Memory B cell (primary cell): ENCODE measurements around the gene AP3B1.

Experiments used
- ATAC-seq: fragments of 150-1000 bp; cut with Tn5 transposase; 2 replicates; pipeline ENCODE4 v1.10.0; 2021; ENCODE audit warnings: low read depth, mild to moderate bottlenecking, moderate library complexity
- DNase-seq, 2 donors: peaks; one replicate each; pipeline ENCODE4 v3.0.0; 2022; ENCODE audit warnings: low spot score in 2 of 2
- H3K27ac Mint-ChIP-seq: one replicate; pipeline ENCODE4 v1.8.0; 2022; ENCODE audit warnings: mild to moderate bottlenecking, moderate library complexity, mixed read lengths
- H3K27me3 Mint-ChIP-seq: one replicate; pipeline ENCODE4 v1.8.0; 2022; ENCODE audit warnings: mixed read lengths
- H3K36me3 Mint-ChIP-seq: one replicate; pipeline ENCODE4 v1.8.0; 2022; ENCODE audit warnings: mild to moderate bottlenecking, mixed read lengths
- H3K4me1 Mint-ChIP-seq: one replicate; pipeline ENCODE4 v1.8.0; 2022; ENCODE audit warnings: mixed read lengths
- H3K4me3 Mint-ChIP-seq: one replicate; pipeline ENCODE4 v1.8.0; 2022; ENCODE audit warnings: mild to moderate bottlenecking, moderate library complexity, mixed read lengths
- H3K9me3 Mint-ChIP-seq: one replicate; pipeline ENCODE4 v1.8.0; 2022; ENCODE audit warnings: mixed read lengths

AP3B1 gene

DNA sequence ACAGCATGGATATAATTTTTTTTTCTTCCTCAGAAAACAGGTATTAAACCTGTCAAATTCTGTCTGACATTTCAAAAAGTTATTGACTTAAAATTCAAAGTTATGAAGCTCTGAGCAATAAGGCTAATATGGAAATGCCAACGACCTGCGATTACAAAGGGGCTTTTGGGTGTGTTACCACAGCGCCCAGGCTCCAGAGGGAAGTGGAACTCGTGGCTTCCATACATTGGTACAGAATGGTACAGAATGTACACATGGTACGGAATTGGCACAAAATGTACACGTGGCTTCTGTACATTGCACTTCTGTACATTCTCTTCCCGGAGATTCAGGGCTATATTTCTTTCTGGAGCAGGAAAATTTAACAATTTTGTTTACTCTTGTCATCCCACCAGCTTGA lies 293.3 kb downstream of the AP3B1 start:
- Mint-ChIP-seq H3K27ac (no peak overlapping the region), H3K27me3 (no peaks in the 10 kb centered on the region), H3K36me3 (peaks cover 28% of the 10 kb centered on the region), H3K4me3 (no peak overlapping the region), H3K9me3 (no peaks in the 10 kb centered on the region), H3K4me1 (no peaks in the 10 kb centered on the region)
- no peak for ATAC-seq
- DNase-seq = no peak

DNA sequence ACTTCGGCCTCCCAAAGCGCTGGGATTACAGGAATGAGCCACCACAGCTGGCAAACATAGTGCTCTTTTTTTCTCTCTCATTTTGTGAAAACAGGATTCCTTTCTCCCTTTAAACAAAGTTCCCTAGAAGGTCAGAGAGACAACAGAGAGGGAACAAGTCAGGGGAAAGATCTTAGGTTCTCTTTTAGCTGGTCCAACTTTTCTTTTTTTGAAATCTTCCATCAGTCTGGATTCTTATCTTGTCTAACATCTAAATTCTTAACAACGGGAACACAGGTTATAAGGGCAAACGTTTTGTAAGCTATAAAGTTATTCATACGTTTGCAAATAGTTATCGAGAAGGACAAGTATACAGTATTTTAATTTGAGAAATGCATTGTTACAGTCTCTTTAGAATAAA lies 294.3 kb downstream of the AP3B1 start:
- no peak overlapping the region for H3K27ac Mint-ChIP-seq

DNA sequence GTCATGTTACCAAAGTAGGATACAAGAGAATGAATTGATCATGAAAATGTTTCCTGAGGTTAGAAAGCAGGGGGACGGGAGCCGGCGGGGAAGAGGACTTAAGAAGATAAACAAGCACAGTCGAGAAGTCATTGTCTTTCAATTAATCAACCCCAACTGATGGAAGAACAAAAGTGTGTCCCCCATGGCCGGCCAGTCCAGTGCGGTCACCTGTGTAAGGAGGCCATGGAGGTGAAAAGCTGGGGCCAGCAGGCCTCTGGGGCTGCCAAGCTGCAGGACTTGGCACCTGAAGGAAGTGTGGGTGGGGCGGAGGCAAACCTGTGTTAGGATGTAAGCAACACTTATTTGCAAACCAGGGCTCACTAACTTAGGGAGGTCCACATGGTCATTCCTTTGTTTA lies 295.1 kb downstream of the AP3B1 start:
- no peaks in the 10 kb centered on the region for H3K9me3 Mint-ChIP-seq
- H3K4me3 Mint-ChIP-seq = no peak overlapping the region
- peaks cover 26% of the 10 kb centered on the region for H3K36me3 Mint-ChIP-seq
- H3K27me3 Mint-ChIP-seq = no peaks in the 10 kb centered on the region
- ATAC-seq (no peak), DNase-seq (no peak)
- no peak overlapping the region for H3K27ac Mint-ChIP-seq
- H3K4me1 Mint-ChIP-seq = no peaks in the 10 kb centered on the region

More for the DNA sequence above, 294.3 kb downstream of the AP3B1 start:
- peaks cover 23% of the 10 kb centered on the region for H3K36me3 Mint-ChIP-seq
- H3K27me3 Mint-ChIP-seq = no peaks in the 10 kb centered on the region
- H3K9me3 Mint-ChIP-seq = no peaks in the 10 kb centered on the region
- no peak for ATAC-seq
- no peaks in the 10 kb centered on the region for H3K4me1 Mint-ChIP-seq
- DNase-seq = no peak
- H3K4me3 Mint-ChIP-seq = no peak overlapping the region

DNA sequence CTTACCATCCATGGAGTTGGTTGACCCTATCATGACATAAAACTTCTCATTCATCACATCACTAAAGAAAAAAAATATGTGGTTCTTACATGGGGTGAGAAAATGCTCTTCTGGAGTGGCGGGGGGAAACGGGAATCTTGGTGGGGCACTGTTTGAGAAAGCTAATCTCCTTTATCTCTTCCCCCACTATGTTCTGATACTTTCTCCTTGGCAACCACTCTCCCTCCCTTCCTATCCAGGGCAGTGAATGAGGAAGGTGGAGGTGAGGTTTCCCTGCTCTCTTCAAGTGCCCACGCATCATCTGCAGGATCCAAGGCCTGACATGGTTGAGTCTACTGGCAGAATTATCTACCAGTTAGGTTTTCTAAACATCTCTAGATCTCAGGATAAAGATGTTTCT lies 297.6 kb downstream of the AP3B1 start:
- no peak for DNase-seq
- no peak overlapping the region for H3K27ac Mint-ChIP-seq
- no peaks in the 10 kb centered on the region for H3K27me3 Mint-ChIP-seq
- H3K4me1 Mint-ChIP-seq = no peaks in the 10 kb centered on the region
- ATAC-seq = no peak
- peaks cover 28% of the 10 kb centered on the region for H3K36me3 Mint-ChIP-seq
- no peaks in the 10 kb centered on the region for H3K9me3 Mint-ChIP-seq
- H3K4me3 Mint-ChIP-seq = no peak overlapping the region

DNA sequence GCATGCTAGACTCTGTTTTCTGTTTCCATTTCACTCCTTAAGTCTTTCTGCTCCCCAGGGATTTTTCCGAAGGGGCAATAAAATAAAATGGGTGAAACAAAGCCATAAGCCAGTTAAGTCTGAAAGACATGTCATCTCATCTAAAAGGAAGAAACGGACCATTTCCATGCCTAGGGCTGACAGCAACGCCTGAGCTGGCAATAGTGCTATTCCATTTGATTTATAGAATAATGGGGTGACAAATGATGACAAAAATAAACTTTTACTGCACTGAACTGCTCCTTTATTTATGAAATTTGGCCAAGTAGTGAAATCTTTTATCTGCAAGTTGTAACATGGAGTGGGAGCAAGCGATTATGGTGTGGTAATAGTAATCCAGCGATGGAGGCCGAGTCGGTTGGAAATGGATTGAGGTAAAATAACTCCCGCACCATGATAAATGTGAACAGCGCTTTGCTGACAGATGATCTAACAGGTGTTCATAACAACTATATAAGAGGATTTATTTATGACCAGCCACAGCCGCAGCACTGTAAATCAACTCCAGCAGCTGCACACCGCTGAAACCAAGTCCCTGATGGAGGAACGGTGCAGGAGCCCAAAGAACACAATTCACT lies 298.6 kb downstream of the AP3B1 start:
- Mint-ChIP-seq H3K4me3 (no peak overlapping the region), H3K27me3 (no peaks in the 10 kb centered on the region), H3K36me3 (peaks cover 25% of the 10 kb centered on the region), H3K27ac (no peak overlapping the region), H3K9me3 (no peaks in the 10 kb centered on the region), H3K4me1 (no peaks in the 10 kb centered on the region)
- ATAC-seq (no peak), DNase-seq (no peak)

DNA sequence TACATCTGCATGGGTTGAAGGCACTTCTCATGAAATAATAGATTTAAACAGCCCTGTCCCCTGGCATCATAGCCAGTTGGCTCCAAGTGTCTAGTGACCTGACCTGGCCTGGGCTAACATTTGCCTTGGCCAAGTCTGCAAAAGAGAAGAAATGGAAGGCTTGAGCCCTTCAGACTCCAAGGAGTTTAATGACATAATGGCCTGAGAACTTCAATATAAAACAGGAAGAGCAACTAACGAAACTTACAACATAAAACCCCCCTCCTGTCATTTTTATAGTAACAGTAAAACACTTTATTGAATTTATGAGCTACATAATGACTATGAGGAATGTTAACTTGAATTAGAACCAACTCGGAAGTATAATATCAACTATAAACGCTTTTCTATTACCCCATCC lies 299.6 kb downstream of the AP3B1 start:
- H3K27ac Mint-ChIP-seq = no peak overlapping the region
- H3K4me1 Mint-ChIP-seq = no peaks in the 10 kb centered on the region
- H3K36me3 Mint-ChIP-seq = peaks cover 22% of the 10 kb centered on the region
- no peaks in the 10 kb centered on the region for H3K9me3 Mint-ChIP-seq
- DNase-seq (no peak), ATAC-seq (no peak)
- no peak overlapping the region for H3K4me3 Mint-ChIP-seq
- no peaks in the 10 kb centered on the region for H3K27me3 Mint-ChIP-seq

DNA sequence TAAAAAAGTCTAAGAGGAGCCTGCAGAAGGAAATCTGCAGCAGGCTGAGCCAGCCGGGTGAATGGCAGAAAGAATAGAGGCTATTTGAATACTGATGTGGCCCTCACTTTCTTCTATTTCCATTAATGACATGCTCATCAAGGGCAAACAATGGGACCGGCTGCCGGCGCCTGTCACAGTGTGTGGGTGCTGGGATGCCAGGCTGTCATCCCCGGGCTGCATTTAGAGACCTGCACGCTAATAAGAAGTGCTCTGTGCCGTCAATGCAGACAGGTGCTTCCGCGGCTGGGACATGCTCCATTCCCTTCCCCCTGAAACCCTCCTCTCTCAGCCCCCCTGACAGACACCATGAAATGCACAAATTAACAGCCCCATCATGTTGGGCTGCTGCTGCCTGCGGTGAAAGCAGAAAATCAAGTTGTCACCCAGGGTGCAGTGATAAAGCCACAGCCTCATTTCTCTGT lies 300.6 kb downstream of the AP3B1 start:
- H3K36me3 Mint-ChIP-seq = peaks cover 15% of the 10 kb centered on the region
- H3K9me3 Mint-ChIP-seq = no peaks in the 10 kb centered on the region

DNA sequence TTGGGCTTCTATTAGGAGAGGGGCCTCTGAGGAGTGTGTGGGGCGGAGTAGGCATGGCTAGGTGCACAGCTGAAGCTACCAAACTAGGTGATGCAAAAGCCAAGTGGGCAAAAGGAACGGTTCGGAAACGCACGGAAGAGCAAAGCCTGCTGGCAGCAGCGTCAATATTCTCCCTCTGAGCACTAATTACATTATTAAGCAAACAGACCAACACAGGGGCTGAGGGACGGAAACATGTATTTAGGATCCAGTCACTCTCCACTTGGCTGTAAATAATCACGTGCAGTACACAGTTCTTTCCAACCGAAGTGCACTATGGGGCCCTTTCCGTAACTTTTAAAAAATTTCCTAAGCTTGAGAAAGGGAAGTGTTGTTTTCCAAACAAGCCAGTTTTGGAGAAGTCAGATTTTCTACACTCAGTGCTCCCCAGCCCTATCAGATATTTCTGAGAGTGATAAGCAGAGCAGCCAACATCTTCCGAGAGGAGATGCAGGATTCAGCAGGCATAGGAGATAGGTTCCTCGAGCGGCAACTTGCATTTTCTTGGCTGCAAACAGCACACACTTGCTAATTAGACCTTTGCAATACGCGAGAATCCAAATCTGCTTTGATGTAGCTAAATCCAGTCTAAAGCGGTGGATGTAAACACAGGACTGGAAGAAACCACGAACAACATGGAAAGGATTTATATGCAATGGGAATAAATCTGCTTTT lies 301.2 kb downstream of the AP3B1 start:
- no peaks in the 10 kb centered on the region for H3K4me1 Mint-ChIP-seq
- H3K4me3 Mint-ChIP-seq = no peak overlapping the region
- H3K36me3 Mint-ChIP-seq = peaks cover 13% of the 10 kb centered on the region
- no peaks in the 10 kb centered on the region for H3K9me3 Mint-ChIP-seq
- DNase-seq = no peak
- no peaks in the 10 kb centered on the region for H3K27me3 Mint-ChIP-seq
- no peak overlapping the region for H3K27ac Mint-ChIP-seq
- no peak for ATAC-seq

More for the DNA sequence above, 300.6 kb downstream of the AP3B1 start:
- H3K4me3 Mint-ChIP-seq = no peak overlapping the region
- no peaks in the 10 kb centered on the region for H3K4me1 Mint-ChIP-seq
- no peak overlapping the region for H3K27ac Mint-ChIP-seq
- no peaks in the 10 kb centered on the region for H3K27me3 Mint-ChIP-seq
- ATAC-seq = no peak
- no peak for DNase-seq

DNA sequence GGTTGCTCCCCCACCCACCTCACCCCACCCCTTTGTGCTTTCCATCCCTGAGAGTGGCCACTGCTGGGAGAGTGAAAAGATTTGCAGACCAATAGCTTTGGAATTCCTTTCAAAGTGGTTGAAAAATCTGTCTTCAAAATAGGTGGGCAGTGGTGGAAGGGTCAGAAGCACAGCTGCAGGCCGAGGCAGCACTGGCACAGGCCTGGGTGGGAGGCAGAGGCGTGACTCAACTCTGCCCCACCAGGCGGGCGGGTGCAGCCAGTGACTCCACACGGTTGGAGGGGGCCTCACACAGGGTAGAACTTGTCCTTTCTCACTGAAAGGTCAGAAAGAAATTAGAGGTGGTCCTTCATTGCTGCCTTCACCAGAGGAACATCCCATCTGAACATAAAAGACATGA lies 303.4 kb downstream of the AP3B1 start:
- H3K27ac Mint-ChIP-seq = no peak overlapping the region
- DNase-seq = no peak
- H3K4me3 Mint-ChIP-seq = no peak overlapping the region
- H3K36me3 Mint-ChIP-seq = peaks cover 7% of the 10 kb centered on the region
- no peaks in the 10 kb centered on the region for H3K9me3 Mint-ChIP-seq
- H3K4me1 Mint-ChIP-seq = no peaks in the 10 kb centered on the region
- H3K27me3 Mint-ChIP-seq = no peaks in the 10 kb centered on the region
- ATAC-seq = no peak

DNA sequence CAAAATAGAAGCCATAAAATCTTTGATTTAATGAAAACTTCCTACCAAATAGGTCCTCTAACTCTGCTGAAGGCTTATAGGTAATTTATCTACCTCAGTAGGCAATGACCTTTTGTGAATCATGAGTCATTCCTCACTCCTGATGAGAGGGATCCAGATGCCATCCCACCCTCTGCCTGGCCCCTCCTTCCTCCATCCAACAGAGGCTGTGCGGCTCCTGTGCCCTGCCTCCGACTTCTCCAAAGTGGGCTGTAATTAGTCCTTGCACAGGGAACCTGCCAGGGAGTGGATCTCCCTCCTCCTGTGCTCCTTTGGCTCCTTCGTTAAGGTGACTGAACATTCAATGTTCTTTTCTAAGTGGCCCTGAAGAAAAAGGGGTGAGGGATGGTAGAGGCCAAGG lies 304.5 kb downstream of the AP3B1 start:
- ATAC-seq (no peak), DNase-seq (no peak)
- no peaks in the 10 kb centered on the region for H3K4me1 Mint-ChIP-seq
- no peak overlapping the region for H3K4me3 Mint-ChIP-seq
- no peaks in the 10 kb centered on the region for H3K27me3 Mint-ChIP-seq
- peaks cover 7% of the 10 kb centered on the region for H3K36me3 Mint-ChIP-seq
- H3K9me3 Mint-ChIP-seq = no peaks in the 10 kb centered on the region
- H3K27ac Mint-ChIP-seq = peak overlapping the region; percentile 21

DNA sequence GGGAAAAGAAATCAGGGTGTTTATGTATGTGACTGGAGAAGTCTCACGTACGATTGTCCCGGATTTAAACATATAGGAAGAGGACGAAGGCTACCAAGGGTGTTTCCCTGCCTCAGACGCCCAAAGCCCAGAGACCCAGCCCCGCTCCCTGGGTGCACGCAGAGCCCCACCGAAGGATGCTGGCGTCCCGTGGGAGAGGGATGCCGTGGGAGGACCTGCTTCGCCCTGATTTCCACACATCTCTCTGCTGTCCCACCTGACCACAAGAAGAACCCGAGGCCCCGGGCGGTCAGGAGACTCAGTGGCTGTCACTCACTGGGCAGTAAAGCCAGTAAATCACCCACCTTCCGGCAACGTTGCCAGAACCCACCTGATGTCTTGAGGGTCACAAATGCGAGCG lies 306.5 kb downstream of the AP3B1 start:
- Mint-ChIP-seq H3K36me3 (peaks cover 4% of the 10 kb centered on the region), H3K4me1 (no peaks in the 10 kb centered on the region), H3K4me3 (no peak overlapping the region), H3K9me3 (no peaks in the 10 kb centered on the region), H3K27ac (no peak overlapping the region), H3K27me3 (no peaks in the 10 kb centered on the region)
- DNase-seq (no peak), ATAC-seq (no peak)

DNA sequence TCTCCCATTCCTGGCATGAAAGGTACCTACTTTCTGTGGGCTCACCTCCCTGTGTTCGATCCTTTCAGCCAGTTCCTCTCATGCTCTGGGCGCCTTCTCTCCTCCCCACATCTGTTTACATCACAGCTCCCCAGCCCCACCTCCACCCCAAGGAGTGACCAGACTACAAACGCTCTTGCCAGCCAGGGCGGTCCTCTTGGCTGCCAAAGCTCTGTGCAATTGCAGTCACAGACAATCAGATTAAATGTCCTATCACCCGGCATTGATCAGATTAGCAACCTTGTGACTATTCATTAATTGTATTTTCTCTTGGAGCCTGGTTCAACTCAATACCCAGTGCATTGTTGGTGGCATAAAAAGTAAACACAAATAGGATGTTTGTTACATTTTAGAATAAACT lies 307.2 kb downstream of the AP3B1 start:
- Mint-ChIP-seq H3K4me3 (no peak overlapping the region), H3K4me1 (no peaks in the 10 kb centered on the region), H3K36me3 (no peaks in the 10 kb centered on the region), H3K27ac (no peak overlapping the region), H3K9me3 (no peaks in the 10 kb centered on the region), H3K27me3 (no peaks in the 10 kb centered on the region)
- DNase-seq = no peak
- ATAC-seq = no peak

DNA sequence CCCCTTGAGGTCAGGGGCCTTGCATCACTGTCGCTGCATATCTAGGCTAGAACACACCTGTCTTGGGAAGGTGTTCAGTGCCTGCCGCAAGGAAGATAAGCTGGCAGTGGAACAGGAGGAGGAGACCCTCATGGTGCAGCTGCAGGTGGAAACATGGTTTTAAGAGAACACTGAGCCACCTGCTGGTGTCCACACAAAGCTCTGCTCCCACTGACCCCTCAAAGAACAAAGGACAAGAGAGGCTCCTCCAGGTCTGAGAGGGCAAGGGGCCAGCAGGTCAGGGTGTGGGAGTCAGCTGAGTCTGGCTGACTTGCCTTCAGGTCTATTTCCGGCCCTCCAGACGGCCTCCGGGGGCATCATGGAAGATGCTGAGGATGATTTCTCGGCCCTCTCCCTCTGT lies 308.2 kb downstream of the AP3B1 start:
- Mint-ChIP-seq H3K4me1 (no peaks in the 10 kb centered on the region), H3K9me3 (no peaks in the 10 kb centered on the region), H3K36me3 (no peaks in the 10 kb centered on the region), H3K4me3 (no peak overlapping the region), H3K27ac (no peak overlapping the region), H3K27me3 (no peaks in the 10 kb centered on the region)
- ATAC-seq = no peak
- no peak for DNase-seq

DNA sequence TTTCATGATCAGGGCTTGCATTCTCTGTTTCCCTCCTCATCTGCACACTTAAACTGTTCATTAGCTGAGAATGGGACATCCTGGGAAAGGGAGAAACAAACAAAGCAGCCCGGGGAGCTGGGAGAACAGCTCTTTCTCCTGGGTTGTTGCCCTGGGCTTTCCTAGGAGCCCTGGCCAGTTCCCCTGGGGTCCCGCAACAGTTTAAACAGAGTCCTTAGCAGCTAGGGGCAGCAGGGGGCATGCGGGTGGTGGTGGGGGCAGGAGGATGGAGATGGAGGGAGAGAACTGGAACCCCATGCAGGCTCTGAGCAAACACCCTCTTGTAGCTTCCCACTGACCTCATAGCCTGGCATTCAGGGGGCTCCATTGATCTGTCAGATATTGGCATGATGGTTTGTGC lies 309.3 kb downstream of the AP3B1 start:
- Mint-ChIP-seq H3K4me1 (no peaks in the 10 kb centered on the region), H3K4me3 (no peak overlapping the region), H3K9me3 (no peaks in the 10 kb centered on the region), H3K27me3 (peaks cover under 1% of the 10 kb centered on the region), H3K27ac (no peak overlapping the region), H3K36me3 (no peaks in the 10 kb centered on the region)
- ATAC-seq (no peak), DNase-seq (no peak)

DNA sequence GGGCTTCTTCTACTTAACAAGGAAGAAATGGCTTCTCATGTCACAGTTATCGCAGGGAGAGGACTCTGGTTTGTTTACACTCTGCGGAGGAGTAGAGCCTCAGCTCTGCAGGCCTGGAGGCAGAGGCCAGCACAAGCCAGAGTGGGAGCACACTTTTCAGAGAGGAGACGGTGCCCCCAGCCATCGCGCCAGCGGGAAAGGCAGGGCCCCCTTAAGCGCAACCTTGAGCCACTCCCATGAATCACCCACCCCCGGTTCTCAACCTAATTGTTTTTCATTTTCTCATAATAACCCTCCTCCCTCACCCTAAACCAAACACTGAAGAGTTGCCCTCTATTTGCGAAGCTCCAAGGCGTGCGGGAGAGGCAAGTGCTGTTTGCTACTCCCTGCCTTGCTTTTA lies 309.9 kb downstream of the AP3B1 start:
- Mint-ChIP-seq H3K4me3 (no peak overlapping the region), H3K27ac (no peak overlapping the region), H3K4me1 (no peaks in the 10 kb centered on the region), H3K9me3 (no peaks in the 10 kb centered on the region), H3K27me3 (peaks cover 2% of the 10 kb centered on the region), H3K36me3 (no peaks in the 10 kb centered on the region)
- no peak for DNase-seq
- ATAC-seq = no peak
